ENCODE measurements around the gene MVD.
A peak's percentile ranks its signal among the peaks of the same experiment; 100 is the strongest.

Gene MVD

GRCh38 chr16:88697116-88697830, 34.4 kb upstream of the MVD start:
- no peak for DNase-seq

DNA sequence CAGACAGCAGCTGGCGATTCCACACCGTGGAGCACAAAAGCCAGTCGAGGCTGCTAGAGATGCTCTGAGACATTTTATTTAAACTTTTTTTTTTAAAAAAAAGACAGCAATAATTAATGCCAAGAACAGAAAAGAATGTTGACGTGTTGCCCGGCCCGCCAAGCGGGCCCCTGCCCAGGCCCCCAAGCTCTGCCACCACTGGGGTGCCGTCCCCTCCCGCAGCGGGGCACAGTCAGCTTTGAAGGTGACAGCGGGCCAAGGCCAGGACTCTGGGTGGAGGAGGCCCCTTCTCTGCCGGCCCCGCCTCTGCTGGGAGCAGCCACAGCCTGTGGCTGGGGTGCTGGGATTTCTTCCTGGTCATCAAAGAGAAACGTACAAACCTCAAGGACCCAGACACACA, 33.5 kb upstream of the MVD start:
- DNase-seq, result no peak

- no peak for DNase-seq
Measured at GRCh38 chr16:88695753-88696152, 32.9 kb upstream of the MVD start.

DNA sequence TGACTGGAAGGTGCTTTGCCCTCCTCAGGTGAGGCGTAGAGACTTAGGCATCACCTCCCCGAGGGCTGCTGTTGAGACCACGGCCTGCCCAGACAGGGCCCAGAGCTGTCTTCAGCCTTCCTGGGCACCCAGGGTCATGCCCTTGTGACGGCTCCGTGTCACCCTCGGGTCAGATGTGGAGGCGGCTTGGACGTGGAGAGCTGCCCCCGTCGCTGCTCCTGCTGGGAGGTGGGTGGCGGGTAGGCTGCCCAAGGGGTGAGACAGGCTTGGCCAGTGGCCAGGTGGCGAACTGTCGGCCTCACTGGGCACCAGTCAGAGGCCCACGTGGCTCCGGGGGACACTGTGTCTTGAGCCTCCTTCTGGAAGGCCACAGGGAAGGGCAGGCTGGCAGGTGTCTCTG, 32.3 kb upstream of the MVD start:
- no peak for DNase-seq

- DNase-seq, result no peak
Measured at GRCh38 chr16:88694221-88695087, 31.6 kb upstream of the MVD start.

- no peak for DNase-seq
Measured at GRCh38 chr16:88693420-88694177, 30.7 kb upstream of the MVD start.

DNA sequence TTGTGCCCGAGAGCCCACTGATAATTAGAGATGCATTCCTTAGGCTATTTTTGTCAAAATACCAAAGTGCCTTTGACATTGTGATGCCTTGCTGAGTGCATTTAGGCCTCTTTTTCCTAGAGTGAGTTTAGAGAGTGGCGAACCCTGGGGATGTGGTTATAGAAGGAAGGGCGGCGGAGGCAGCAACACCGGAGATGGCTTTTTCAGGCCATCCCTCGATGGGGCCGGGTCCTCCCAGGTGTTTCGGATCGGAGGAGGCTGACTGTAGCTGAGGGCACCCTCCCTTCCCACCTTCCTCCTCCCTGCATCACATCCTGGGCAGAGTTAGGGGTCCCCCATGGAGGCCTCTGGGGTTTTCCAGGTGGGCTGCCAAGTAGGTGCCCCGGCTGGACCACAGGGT, 30.0 kb upstream of the MVD start:
- no peak for DNase-seq

GRCh38 chr16:88691924-88692560, 29.2 kb upstream of the MVD start:
- DNase-seq, result no peak

- no peak for DNase-seq
Measured at GRCh38 chr16:88691129-88691813, 28.4 kb upstream of the MVD start.

GRCh38 chr16:88690341-88691128, 27.6 kb upstream of the MVD start:
- no peak for DNase-seq

- peak; percentile 44 for DNase-seq
Measured at GRCh38 chr16:88688013-88688778, 25.3 kb upstream of the MVD start.

- no peak for DNase-seq
Measured at GRCh38 chr16:88687676-88688012, 24.8 kb upstream of the MVD start.

GRCh38 chr16:88687254-88687576, 24.3 kb upstream of the MVD start:
- DNase-seq, result no peak

- peak; percentile 46 for DNase-seq
Measured at GRCh38 chr16:88686439-88687253, 23.8 kb upstream of the MVD start, which contains the start of gene SNAI3. Gene SNAI3, minus strand, starts transcription at chr16:88686507. Its CDS starts 101 bp downstream, at chr16:88686406.

GRCh38 chr16:88686062-88686438, 23.2 kb upstream of the MVD start:
- no peak for DNase-seq

DNA sequence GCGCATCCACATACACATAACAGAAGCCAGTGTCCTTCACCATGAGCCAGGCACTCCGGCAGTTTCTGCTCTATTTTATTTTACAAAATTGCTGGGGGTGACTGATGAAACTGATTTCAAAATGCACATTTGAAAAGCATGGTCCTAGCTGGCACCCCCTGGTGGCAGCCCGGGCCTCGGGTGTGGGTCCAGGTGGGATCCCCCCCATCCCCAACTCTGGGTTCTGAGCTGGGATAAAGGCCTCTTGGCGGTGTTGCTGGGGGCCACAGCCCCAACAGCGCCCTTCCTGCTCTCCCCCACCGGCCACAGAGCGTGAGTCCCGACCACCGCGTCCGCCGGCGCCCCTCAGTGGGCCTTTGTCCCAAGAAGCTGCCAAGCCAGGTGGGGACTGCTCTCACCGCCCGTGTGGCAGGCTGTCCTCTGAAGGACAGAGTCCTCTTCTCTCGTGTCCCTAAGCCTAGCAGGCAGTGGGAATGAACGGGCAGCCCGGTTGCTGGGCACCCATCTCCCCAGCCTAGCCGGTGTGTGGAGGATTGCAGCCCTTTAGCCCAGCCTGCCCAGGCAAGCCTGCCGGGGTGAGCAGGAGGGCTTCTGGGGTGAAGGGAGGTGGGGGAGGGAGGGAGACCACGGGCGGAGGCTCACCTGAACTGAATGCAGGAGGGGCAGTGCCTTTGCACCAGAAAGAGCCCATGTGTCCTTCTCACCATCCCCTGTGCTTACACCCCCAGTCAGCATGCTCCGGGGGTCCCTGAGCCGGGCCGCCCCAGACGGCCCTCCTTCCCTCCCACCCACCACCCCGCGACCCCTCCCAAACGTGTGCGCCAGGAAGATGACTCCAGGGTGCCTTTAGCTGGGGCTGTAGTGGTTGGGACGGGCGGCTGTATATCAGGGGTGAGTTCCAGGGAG, 22.5 kb upstream of the MVD start:
- DNase-seq, result no peak

DNA sequence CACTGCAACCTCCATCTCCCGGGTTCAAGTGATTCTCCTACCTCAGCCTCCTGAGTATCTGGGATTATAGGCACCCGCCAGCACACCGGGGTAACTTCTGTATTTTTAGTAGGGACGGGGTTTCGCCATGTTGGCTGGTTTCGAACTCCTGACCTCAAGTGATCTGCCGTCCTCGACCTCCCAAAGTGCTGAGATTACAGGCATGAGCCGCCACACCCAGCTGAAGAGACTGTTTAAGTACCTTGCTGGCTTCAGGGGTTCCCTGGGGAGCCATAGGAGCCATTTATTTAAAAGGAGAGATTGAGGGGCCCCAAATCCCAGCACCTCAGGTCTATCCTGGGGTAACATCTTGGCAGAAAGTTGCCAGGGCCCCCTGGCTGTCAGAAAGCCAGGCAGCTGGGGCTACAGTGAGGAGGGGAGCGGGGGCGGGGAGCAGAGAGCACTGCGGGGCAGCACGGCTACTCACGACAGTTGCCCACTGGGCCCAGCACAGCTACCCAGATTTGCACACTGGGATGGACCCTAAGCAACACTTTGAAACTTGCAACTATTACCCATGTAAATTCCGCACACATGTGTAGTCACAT, 21.8 kb upstream of the MVD start:
- DNase-seq, result no peak

GRCh38 chr16:88681709-88682451, 19.0 kb upstream of the MVD start:
- DNase-seq, result no peak

Data from SHP77 treated with DMSO at 0.1 percent for 48 hours (cell line).